AG08395 (cell line): ENCODE results near the gene PER1.
"Not testable (repeated sequence)": the region's sequence is repeated elsewhere in the genome, so short reads cannot be mapped to it uniquely, and the experiment has no call there.

ENCODE experiments used
- DNase-seq: peaks from one replicate; pipeline ENCODE4 v3.0.0; 2012; ENCODE audit warnings: mixed read lengths, low spot score

PER1 gene

GRCh38 chr17:8152112-8152775 is at the start of gene PER1:
Gene PER1 (minus strand): TSS chr17:8152404. CDS start chr17:8150706, 1,698 bp downstream.
- DNase-seq, result peak; percentile 95

- DNase-seq, result peak; percentile 69
Observed at GRCh38 chr17:8192070-8192815, 40.0 kb upstream of the PER1 start.

DNA sequence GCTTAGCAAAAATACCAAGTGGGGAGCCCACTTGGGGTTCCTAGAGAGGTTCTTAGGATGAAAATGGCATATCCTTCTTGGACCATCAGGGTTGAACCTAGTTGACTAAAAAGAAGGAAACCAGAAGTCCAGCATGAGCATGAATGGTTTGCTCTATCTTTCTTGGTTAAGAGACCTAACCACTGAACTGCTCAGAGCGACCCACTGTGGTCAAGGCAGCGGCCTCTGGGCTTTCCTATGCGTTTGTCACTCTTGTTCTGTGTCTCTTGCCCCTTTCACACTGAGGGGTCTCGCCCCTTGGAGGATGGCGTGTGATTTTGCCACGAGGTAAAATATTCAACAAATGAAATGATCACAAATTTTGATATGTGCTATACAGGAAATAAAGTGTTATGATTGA is 38.3 kb upstream of the PER1 start:
- no peak for DNase-seq

DNA sequence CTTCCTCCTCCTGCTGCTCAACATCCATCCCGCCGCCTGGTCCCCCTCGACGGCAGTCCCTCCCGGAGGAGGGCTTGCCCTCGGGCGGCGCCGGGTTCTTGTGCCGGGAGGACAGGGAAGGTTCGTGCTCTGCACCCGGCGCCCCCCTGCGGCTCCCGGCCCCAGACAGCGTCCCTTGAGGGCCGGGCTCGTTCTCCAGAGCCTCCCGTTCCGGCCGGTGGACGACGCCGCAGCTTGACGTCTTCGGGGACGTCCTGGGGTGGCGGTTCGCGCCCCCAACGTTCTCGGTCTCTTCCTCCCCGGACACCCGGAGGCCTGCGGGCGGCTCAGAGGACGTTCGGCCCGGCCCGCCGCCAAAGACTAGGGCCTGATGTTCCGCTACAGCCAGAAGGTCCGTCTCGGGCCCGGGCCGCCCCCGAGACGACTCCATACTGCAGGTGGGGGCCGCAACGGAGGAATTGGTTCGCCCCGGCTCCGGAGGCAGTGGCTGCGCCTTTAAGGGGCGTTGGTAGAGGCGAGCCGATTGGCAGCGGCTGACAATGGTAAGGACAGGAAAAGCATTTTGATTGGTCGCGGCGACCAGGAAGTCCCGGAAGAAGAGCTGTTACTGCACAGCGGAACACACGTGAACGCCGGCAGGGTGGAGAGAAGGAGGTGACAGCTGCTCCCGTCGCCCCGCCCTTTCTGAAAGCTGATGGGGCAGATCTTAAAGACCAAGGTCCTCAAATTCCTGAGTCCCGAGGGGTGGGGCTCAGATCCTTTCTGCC is 37.7 kb upstream of the PER1 start, which contains the start of gene BORCS6:
BORCS6 (minus strand) TSS at position 470 of the 767 bp plus-strand sequence; CDS start at position 430, 40 bp downstream.
- DNase-seq, result peak; percentile 95

DNA sequence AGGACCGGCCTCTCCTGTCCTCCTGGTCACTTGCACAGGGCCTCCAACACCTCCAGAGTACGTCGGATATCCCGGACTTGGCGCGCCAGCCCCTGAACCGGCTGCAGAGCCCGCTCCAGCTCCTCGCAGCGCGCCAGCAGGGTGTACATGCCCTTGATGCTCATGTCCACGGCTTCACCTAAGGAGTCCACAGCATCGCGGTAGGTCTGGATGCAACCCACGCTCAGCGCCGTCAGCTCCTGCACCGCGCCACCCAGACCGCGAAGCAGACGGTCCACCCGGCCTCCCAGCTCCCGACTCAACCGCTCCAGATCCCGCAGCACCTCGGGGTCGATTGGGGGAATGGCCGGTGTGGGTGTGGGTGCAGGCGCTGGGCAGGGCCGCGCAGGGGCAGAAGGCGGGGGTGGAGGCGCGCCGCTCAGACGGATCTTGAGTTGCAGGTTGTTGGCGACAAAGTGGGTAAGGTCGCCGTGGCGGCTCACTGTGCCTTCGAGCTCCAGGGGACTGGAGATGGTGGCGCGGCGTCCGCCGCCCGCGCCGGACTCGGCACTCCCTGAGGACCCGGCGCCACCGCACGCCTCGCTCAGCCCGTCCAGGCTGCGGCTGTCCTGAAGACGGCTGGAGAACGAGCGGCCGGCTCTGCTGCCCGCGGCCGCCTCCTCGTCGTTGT is 37.0 kb upstream of the PER1 start:
- DNase-seq, result no peak

- DNase-seq, result no peak
Observed at GRCh38 chr17:8188263-8188839, 36.1 kb upstream of the PER1 start.

GRCh38 chr17:8187517-8188262 is 35.5 kb upstream of the PER1 start:
- DNase-seq, result peak; percentile 92

DNA sequence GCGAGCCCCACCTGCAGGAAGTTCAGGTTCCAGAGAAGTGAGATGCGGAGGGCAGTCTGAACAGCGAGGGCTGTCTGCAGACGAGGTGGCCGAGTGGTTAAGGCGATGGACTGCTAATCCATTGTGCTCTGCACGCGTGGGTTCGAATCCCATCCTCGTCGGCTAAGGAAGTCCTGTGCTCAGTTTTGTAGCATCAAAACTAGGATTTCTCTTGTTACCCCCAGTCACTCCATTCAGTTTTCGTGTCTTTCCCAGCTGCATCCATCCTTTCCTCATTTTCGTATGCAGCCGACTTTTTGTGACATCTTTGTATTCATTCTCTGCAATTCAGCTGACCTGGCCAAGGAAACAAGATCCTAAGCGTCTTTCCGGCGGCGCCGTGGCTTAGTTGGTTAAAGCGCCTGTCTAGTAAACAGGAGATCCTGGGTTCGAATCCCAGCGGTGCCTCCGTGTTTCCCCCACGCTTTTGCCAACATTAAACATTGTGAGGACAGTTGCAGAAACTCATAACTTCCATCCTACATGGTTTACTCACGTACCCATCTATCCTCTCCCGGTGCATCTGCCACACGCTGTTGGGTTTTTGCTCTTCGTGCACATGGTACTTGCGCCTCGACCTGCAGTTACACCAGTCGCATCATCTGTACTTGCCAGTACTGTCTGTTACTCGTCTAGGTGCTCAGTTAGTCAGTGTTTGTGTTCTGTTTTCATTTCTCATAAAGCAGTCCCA is 34.7 kb upstream of the PER1 start:
- peak; percentile 72 for DNase-seq

DNA sequence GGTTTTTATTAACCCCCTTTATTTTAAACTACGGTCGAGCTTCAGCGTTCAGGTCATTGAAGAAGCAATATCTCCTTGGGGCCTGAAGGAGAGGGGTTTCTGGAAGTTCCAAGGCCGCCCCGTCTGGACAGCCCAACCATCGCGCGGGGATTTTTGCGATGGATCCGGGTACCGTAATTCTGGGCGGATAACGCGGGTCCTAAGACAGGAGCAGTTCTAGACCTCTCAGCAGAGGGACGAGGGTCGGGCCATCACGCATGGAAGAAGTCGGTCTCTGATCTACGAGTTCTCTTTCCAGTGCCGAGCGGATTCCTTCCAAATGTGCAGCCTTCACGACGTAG is 34.2 kb upstream of the PER1 start:
- no peak for DNase-seq

- peak; percentile 67 for DNase-seq
Observed at GRCh38 chr17:8185582-8186445, 33.6 kb upstream of the PER1 start.

GRCh38 chr17:8176998-8177731 is 25.0 kb upstream of the PER1 start:
- no peak for DNase-seq

DNA sequence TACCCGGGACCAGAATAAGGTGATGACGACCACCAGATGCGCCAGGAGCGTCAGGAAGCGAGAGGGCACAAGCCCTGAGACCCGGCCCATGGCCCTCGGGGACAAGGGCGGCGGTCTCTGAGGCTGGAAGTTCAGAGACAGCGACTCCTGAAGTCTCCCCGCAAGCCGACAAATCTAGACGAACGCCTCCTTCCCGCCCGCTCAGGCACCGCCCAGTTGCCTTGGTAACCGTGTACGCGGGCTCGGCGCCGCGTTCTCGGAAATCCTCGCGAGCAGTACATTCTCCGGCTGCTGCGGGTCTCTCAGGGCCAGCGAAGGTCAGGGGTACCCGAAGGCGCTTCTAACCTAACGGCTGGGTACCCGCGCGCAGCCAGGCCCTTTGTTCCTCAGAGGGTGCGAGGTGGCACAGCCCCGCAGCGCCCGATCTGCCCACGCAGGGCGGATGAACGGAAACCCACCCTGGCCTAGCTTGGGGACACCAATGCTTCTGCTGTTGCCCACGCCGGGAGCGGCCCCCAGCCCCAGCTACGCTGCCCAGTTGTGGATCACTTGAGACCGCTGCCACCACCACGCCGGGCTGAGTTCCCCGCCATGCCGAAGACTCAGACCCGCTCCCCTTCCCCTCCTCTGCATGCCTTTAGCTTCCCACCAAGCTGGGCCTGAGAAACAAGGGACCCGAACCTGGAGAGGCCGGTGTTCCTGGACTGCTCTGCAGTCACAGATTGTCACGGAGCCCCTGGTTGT is 24.2 kb upstream of the PER1 start, which contains the start of gene TMEM107:
TMEM107 (minus strand) TSS at position 184 of the 744 bp plus-strand sequence; CDS start at position 90, 94 bp downstream.
- DNase-seq, result peak; percentile 81

GRCh38 chr17:8175795-8176196 is 23.6 kb upstream of the PER1 start:
- no peak for DNase-seq

DNA sequence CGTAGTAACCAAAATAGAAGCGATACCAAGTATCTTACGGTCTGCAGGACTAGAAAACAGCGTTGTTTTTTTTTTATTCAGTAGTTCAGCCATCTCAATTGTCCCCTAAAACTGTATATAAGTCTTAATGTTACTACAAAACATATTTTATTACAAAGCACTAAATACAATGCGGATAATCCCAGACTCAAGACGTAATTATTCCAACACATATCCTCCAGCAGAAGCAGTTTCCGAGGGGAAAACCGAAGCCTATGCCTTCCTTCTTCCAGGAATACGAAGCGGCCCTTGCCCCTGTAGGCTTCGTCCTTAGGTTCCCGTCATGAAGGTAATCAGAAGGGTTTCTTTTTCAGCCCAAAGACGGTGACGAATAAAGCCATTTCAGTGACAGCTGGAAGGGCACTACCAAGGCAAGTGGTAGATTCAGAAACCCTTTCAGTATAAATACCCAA is 21.7 kb upstream of the PER1 start:
- DNase-seq, result no peak

DNA sequence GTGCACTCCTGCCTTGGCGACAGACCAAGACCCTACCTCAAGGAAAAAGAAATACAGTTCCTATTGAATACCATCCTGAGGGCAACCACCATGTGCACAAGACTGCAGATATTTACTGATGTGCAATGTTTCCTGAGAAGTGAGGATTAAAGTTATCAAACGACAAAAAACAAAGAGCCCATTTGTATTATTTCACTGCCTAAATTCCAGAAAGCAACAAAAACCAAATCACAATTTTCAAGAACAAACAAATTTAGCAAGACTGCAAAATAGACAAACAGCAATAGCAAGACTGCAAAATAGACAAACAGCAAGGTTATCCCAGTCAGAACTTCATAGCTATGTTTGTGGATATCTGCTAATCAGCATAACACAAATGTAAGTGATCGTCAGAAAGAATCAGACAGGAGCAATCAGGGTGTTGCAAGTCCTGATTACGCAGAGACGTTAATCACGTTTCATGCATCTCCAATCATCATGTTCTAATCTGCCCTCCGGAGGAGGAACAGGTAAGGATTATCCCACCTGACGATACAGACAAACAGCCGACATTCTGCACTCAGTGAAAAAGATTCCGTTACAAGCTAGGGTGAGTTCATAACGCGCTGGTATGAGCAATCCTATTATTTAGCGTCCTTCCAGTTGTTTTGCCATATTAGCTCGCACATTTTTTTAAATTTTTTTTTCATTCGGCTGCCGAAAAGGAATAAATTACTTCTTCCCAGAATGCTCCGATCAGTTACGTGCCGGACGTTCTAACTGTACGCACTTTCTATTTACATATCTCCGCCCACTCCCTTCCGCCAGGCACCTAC is 21.1 kb upstream of the PER1 start:
- DNase-seq, result peak; percentile 88

DNA sequence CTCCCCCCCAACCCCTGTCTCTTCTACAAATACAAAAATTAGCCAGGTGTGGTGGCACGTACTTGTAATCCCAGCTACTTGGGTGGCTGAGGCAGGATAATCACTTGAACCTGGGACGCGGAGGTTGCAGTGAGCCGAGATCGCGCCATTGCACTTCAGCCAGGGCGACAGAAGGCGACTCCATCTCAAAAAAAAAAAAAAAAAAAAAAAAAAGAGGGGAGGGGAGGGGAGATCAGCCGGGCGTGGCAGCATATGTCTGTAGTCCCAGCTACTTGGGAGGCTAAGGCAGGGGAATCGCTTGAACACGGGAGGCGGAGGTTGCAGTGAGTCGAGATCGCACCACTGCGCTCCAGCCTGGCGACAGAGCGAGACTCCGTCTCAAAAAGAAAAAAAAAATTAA is 18.0 kb upstream of the PER1 start:
- not testable (repeated sequence) for DNase-seq

DNA sequence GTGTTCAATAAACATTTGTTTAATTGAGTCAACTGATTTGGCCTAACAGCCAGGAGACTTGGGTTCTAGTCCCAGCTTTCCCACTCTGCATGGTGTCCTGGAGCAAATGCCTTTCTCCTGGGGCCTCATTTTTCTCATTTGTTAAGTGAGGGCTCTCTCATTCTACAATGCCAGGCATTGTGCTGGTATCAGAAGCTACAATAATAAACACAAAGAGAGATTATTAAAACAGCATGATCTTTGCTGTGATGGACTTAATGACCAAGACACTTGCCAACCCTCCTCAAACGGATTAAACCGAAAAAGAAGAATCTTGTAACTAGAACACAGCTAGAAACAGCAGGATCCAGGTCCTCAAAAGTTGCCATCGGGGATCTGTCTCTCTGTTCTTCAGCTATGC is 15.3 kb upstream of the PER1 start:
- DNase-seq, result no peak
